Upper lobe of right lung (tissue), 1 donor: ENCODE data around the gene PLCB1. TPM values are rescaled to one million over a fixed set of nuclear protein-coding genes. Genes with fewer than 3 reads are reported as not detected.
A peak's percentile ranks its signal among the peaks of the same experiment; 100 is the strongest.

Experiments
- ATAC-seq: fragments of 200-7000 bp; cut with Tn5 transposase; one replicate; pipeline ENCODE4 v1.9.1; 2020; ENCODE audit warnings: mild to moderate bottlenecking, moderate library complexity
- DNase-seq: peaks from one replicate; pipeline ENCODE4 v3.0.0-alpha.2; 2020
- H3K27ac ChIP-seq: fragments of 200-600 bp; one replicate; pipeline ENCODE4 v1.8.0; 2022
- H3K27me3 ChIP-seq: fragments of 200-600 bp; one replicate; pipeline ENCODE4 v1.8.0; 2022; ENCODE audit warnings: mild to moderate bottlenecking
- H3K36me3 ChIP-seq: fragments of 200-600 bp; one replicate; pipeline ENCODE4 v1.8.0; 2022
- H3K4me1 ChIP-seq: fragments of 200-600 bp; one replicate; pipeline ENCODE4 v1.8.0; 2022
- H3K4me3 ChIP-seq: fragments of 200-600 bp; one replicate; pipeline ENCODE4 v1.8.0; 2022; ENCODE audit warnings: mild to moderate bottlenecking
- H3K9me3 ChIP-seq: fragments of 200-600 bp; one replicate; pipeline ENCODE4 v1.8.0; 2022
- CTCF ChIP-seq: fragments of 200-600 bp; IDR thresholded peaks from one replicate; pipeline ENCODE4 v1.8.0; 2022; ENCODE audit warnings: antibody characterized with exemption
- intact Hi-C: fragments of 100-400 bp; cut with DNase I; formaldehyde crosslinking; loops from one replicate; pipeline ENCODE4 v1.11.0; 2022
- total RNA-seq: library from RNA; stranded (reverse); fragmentation: NEBNext Ultra II Directional; extraction: Animal tissue kit (Norgen Biotek cat#: 25700); gene quantifications from one replicate; pipeline ENCODE4 v1.2.1, GENCODE V29; 2021
- donor health status: DM: no; HTN: yes; CAD: no; lungs with severe emphysema.

Gene PLCB1
- total RNA-seq, 1 donor from 2014 or later, result 12.4 TPM

- peak overlapping the region; percentile 27 for H3K4me3 ChIP-seq
Measured at GRCh38 chr20:8627340-8628004, 495.4 kb downstream of the PLCB1 start.

DNA sequence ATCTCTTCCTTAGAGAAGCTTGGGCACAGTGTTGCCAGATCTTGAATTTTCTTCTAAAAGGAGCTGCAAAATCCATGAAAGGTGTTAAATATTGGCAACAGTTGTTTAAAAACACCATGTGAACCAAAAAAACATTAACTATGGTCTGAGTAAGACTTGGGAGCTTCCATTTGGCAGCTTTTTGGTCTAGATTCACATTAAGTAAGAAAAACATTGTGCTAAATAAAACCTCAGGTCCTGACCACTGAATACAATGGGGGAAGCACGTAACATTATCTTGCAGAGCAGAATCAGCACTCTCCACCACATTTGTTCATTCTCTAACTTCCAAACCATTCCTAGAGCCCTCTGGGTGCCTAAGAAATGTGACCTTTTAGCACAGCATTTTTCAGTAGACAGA, 499.2 kb downstream of the PLCB1 start:
- H3K4me1 ChIP-seq, result no peaks in the 10 kb centered on the region
- no peaks in the 10 kb centered on the region for H3K36me3 ChIP-seq
- ATAC-seq, result no peak
- no peak overlapping the region for H3K27ac ChIP-seq
- intact Hi-C loops, result no loop called here
- DNase-seq, result no peak
- H3K9me3 ChIP-seq, result no peaks in the 10 kb centered on the region
- H3K4me3 ChIP-seq, result no peak overlapping the region
- H3K27me3 ChIP-seq, result no peaks in the 10 kb centered on the region
- no peak for TF ChIP-seq CTCF

More at GRCh38 chr20:8627340-8628004, 495.4 kb downstream of the PLCB1 start:
- no peak for DNase-seq
- TF ChIP-seq CTCF, result no peak
- Histone ChIP-seq H3K9me3 (no peaks in the 10 kb centered on the region), H3K27me3 (no peaks in the 10 kb centered on the region), H3K4me1 (no peaks in the 10 kb centered on the region), H3K27ac (no peak overlapping the region), H3K36me3 (no peaks in the 10 kb centered on the region)
- no peak for ATAC-seq
- intact Hi-C loops, result no loop called here

GRCh38 chr20:8633366-8633765, 501.3 kb downstream of the PLCB1 start:
- Histone ChIP-seq H3K9me3 (no peaks in the 10 kb centered on the region), H3K4me1 (no peaks in the 10 kb centered on the region), H3K27me3 (no peaks in the 10 kb centered on the region), H3K36me3 (no peaks in the 10 kb centered on the region), H3K27ac (no peak overlapping the region), H3K4me3 (no peak overlapping the region)
- ATAC-seq (no peak), DNase-seq (no peak)
- no peak for TF ChIP-seq CTCF
- intact Hi-C loops, result no loop called here

DNA sequence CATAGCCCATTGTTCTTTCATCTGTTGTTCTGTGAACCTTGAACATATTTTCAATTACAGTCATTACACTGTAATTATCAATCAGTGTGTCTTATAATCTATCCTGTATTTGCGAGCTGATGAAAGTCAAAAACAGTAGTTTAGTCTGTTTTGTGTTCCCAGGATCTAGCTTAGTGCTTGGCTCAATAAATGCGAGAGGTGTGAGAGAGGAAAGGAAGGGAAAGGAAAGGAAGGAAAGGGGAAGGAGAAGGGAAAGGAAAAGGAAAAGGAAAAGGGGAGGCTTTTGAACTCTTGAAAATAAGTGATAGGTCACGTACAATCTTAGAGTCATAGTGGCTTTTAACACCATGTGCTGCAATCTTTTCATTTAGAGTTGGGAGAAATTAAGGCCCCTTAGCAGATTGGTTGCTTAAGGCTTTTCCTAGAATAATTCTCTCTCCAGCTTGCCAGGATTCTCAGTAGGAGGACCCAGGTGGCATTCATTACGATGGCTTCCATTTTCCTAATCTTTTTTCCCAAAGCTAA, 503.0 kb downstream of the PLCB1 start:
- TF ChIP-seq CTCF, result no peak
- no peak overlapping the region for H3K27ac ChIP-seq
- no peaks in the 10 kb centered on the region for H3K27me3 ChIP-seq
- ATAC-seq (no peak), DNase-seq (no peak)
- intact Hi-C loops, result no loop called here
- H3K9me3 ChIP-seq, result no peaks in the 10 kb centered on the region
- H3K4me3 ChIP-seq, result no peak overlapping the region
- no peaks in the 10 kb centered on the region for H3K36me3 ChIP-seq
- no peaks in the 10 kb centered on the region for H3K4me1 ChIP-seq

DNA sequence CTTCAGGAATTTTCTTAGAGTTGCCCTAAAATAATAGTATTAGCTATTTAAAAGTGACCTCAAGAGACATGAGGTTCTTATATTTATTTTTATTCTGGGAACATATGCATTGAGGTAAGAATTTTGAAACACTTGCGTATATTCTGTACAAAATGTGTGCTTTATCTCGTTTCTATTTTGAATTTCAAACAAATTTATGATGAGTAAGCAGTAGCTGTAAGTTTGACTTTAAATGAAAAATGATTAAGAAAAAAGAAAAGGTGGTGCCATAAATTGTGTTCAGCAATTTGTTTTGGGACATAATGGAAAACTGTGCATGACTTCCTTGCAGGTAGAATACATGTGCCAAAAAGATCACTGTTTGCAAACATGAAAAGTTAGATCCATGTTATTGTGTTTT, 503.8 kb downstream of the PLCB1 start:
- no peaks in the 10 kb centered on the region for H3K9me3 ChIP-seq
- TF ChIP-seq CTCF, result no peak
- no peak for DNase-seq
- ATAC-seq, result no peak
- H3K4me1 ChIP-seq, result no peaks in the 10 kb centered on the region
- intact Hi-C loops, result no loop called here
- H3K27ac ChIP-seq, result no peak overlapping the region
- H3K36me3 ChIP-seq, result no peaks in the 10 kb centered on the region
- H3K27me3 ChIP-seq, result no peaks in the 10 kb centered on the region
- no peak overlapping the region for H3K4me3 ChIP-seq
